Breast epithelium (tissue), 3 donors: ENCODE measurements around the gene ME3. TPM values are rescaled to one million over a fixed set of nuclear protein-coding genes. Genes with fewer than 3 reads are reported as not detected.

Experiments
- total RNA-seq, 3 donors: library from RNA; depleted of rRNA; stranded (reverse); fragments of >200 nt; gene quantifications; one replicate each; pipeline ENCODE4 v1.1.0, GENCODE V29; 2016

The ME3 gene
- total RNA-seq, 3 donors from 2014 or later = 53.0 to 68.5 (median 56.3) TPM

Other genes with a start within 250 kb of the ME3 start
- 10 to 100 TPM; 25.2 to 53.7 (median 33.0) TPM for gene PRSS23, start 127.9 kb upstream of the ME3 start, total RNA-seq